ENCODE measurements around the gene TOGARAM2. TPM values are rescaled to one million over a fixed set of nuclear protein-coding genes. Genes with fewer than 3 reads are reported as not detected.

TOGARAM2 gene
- total and polyA plus RNA-seq, 10 donors = 3.0 to 19.9 (median 8.6) TPM

- Histone ChIP-seq H3K27me3 (replicated peaks in 1 of 7) (no peaks in the 10 kb centered on the region), H3K27ac (no peak overlapping the region), H3K4me3 (no peak overlapping the region), H3K36me3 (no peaks in the 10 kb centered on the region), H3K4me1 (no peaks in the 10 kb centered on the region), H3K9me3 (no peaks in the 10 kb centered on the region)
- no peak for DNase-seq
- no peak for TF ChIP-seq POLR2A (IDR thresholded peaks at IDR 0.05)
- no peak for TF ChIP-seq CTCF (IDR thresholded peaks at IDR 0.05 in 8 of 11, conservative IDR thresholded peaks at IDR 0.05 in 3 of 11)
- no peak for TF ChIP-seq POLR2AphosphoS5 (IDR thresholded peaks at IDR 0.05)
- intact Hi-C loops (cut with DNase I; ENCODE audit: low total_unique reads) = no loop called here
- 84 to 93% (median 88%) methylated on average over 8 of the region's 8 CpGs for WGBS, 5 donors
Observed at GRCh38 chr2:29096969-29097368, 115.9 kb downstream of the TOGARAM2 start.

- Histone ChIP-seq H3K27me3 (replicated peaks in 1 of 7) (no peaks in the 10 kb centered on the region), H3K4me3 (no peak overlapping the region), H3K4me1 (no peaks in the 10 kb centered on the region), H3K36me3 (no peaks in the 10 kb centered on the region), H3K27ac (no peak overlapping the region), H3K9me3 (no peaks in the 10 kb centered on the region)
- DNase-seq = no peak
- WGBS, 5 donors = 77 to 91% (median 83%) methylated on average over 6 of the region's 6 CpGs
- intact Hi-C loops (cut with DNase I; ENCODE audit: low total_unique reads) = no loop called here
- TF ChIP-seq POLR2A (IDR thresholded peaks at IDR 0.05) = no peak
- no peak for TF ChIP-seq POLR2AphosphoS5 (IDR thresholded peaks at IDR 0.05)
- no peak for TF ChIP-seq CTCF (IDR thresholded peaks at IDR 0.05 in 8 of 11, conservative IDR thresholded peaks at IDR 0.05 in 3 of 11)
Observed at GRCh38 chr2:29097569-29097968, 116.5 kb downstream of the TOGARAM2 start.

GRCh38 chr2:29100564-29100963, 119.5 kb downstream of the TOGARAM2 start:
- DNase-seq = no peak
- WGBS, 5 donors = 90 to 94% (median 94%) methylated on average over 1 of the region's 1 CpG
- Histone ChIP-seq H3K27ac (no peak overlapping the region), H3K36me3 (no peaks in the 10 kb centered on the region), H3K27me3 (replicated peaks in 1 of 7) (no peaks in the 10 kb centered on the region), H3K4me3 (no peak overlapping the region), H3K4me1 (no peaks in the 10 kb centered on the region), H3K9me3 (no peaks in the 10 kb centered on the region)
- no peak for TF ChIP-seq POLR2A (IDR thresholded peaks at IDR 0.05)
- no peak for TF ChIP-seq CTCF (IDR thresholded peaks at IDR 0.05 in 8 of 11, conservative IDR thresholded peaks at IDR 0.05 in 3 of 11)
- TF ChIP-seq POLR2AphosphoS5 (IDR thresholded peaks at IDR 0.05) = no peak
- intact Hi-C loops (cut with DNase I; ENCODE audit: low total_unique reads) = no loop called here

Small RNA genes lying within 50 kb of the gene (small RNA-seq; reads per million reads assigned to genes)
- 0 reads per million in 4 donors for gene RF00019

Other genes starting within 250 kb of the TOGARAM2 start
- 100 to 1,000 TPM; 162 to 244 (median 214) TPM for gene PPP1CB, start 229.5 kb upstream of the TOGARAM2 start, total RNA-seq
- gene PPP1CB, start 229.5 kb upstream of the TOGARAM2 start, polyA plus RNA-seq = 10 to 100 TPM; 40.4 to 65.1 (median 64.6) TPM
- gene SPDYA, start 170.5 kb upstream of the TOGARAM2 start, total RNA-seq = 1 to 10 TPM in 5 of 7 donors, under 1 TPM in 2; 0.60 to 2.8 (median 1.9) TPM
- under 1 TPM; 0.06 to 0.17 (median 0.13) TPM for gene SPDYA, start 170.5 kb upstream of the TOGARAM2 start, polyA plus RNA-seq
- 10 to 100 TPM; 12.3 to 16.1 (median 15.1) TPM for gene TRMT61B, start 111.0 kb upstream of the TOGARAM2 start, total RNA-seq
- gene TRMT61B, start 111.0 kb upstream of the TOGARAM2 start, polyA plus RNA-seq = 10 to 100 TPM; 24.5 to 30.2 (median 26.5) TPM
- 10 to 100 TPM; 22.7 to 49.8 (median 43.4) TPM for gene WDR43, start 86.6 kb upstream of the TOGARAM2 start, total RNA-seq
- gene WDR43, start 86.6 kb upstream of the TOGARAM2 start, polyA plus RNA-seq = 10 to 100 TPM; 10.8 to 14.7 (median 14.6) TPM
- gene PCARE, start 93.2 kb downstream of the TOGARAM2 start, total RNA-seq = not detected
- gene PCARE, start 93.2 kb downstream of the TOGARAM2 start, polyA plus RNA-seq = not detected
- 10 to 100 TPM; 25.0 to 68.8 (median 33.8) TPM for gene CLIP4, start 134.1 kb downstream of the TOGARAM2 start, total RNA-seq
- 1 to 10 TPM; 4.1 to 7.3 (median 5.8) TPM for gene CLIP4, start 134.1 kb downstream of the TOGARAM2 start, polyA plus RNA-seq